ENCODE data around the gene WNT8A. TPM values are rescaled to one million over a fixed set of nuclear protein-coding genes. Genes with fewer than 3 reads are reported as not detected.

WNT8A gene
- total and polyA plus RNA-seq, 5 experiments from 2014 or later, result not detected

DNA sequence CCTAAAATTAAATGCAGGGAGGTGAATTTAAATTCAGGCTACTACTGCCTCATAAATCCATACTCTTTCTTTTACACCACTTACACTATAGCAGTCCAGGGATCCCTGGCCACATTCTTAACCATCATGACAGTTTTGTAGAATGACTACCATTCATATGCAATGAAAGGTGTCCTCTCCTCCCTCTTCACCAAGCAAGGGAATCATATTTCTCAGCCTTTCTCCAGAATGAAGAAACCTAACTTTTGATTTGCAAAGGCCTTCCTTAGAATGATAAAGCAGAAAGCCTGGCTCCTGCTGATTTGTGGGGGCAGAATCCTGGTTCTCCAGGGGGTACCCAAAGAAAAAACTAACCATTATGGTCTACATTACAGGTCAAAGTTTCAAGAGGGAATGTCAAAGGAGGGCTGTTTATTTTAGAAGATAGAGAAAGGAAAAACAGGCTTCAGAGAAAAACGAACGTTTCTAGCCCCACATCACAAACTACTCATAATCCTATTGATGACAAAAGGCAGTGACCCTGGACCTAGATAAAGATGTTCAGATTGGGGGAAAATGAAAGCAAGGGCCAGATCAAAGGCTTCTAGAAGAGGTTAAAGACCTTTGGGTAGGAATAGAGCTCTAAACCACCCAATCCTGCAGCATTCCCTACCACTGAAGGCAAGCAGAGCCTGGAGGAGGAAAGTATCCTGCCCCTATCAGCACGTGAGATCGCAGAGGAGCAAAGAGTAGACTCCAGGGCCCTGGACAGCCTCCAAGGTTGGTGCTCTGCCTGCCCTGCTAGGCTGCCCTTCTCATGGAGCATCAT, 11.5 kb downstream of the WNT8A start:
- Mint-ChIP-seq H3K4me1 (peaks cover 20 to 36% (median 28%) of the 10 kb centered on the region in 4 donors), H3K9me3 (peaks cover 0 to 1% (median 0%) of the 10 kb centered on the region in 9 donors), H3K36me3 (peaks cover 0 to 7% (median 0%) of the 10 kb centered on the region in 3 donors), H3K27ac (peak overlapping the region in 6 of 10 donors; percentile 7 to 80 (median 44)), H3K4me3 (no peak overlapping the region), H3K27me3 (peaks cover 6 to 13% (median 9%) of the 10 kb centered on the region in 5 donors)
- DNase-seq (no peak), ATAC-seq (no peak)
- POLR2A ChIA-PET, result interaction anchor here (0.5 kb wide), 1 partner anchor 14 kb away, joined by 3 read pairs; no protein-coding TSS in a partner anchor

DNA sequence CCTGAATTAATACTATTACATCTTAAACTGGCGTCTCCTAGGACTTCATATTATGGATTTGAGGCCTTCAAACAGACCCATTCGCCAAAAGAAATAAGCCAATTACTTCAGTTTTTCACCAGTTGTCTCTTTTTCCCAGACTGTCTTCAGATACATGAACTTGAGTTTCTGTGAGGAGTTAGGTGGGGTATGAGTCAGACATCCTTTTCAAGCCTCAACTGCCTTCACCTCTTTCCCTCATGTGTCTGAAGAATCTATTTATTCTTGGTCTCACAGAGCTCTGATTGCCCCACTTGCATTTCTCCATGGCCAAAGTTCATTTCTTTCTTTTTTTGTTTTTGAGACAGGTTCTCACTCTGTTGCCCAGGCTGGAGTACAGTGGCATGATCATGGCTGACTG, 12.5 kb downstream of the WNT8A start:
- H3K9me3 Mint-ChIP-seq, result peaks cover 0 to 1% (median 0%) of the 10 kb centered on the region in 9 donors
- H3K4me3 Mint-ChIP-seq, result no peak overlapping the region
- peaks cover 20 to 36% (median 28%) of the 10 kb centered on the region in 4 donors for H3K4me1 Mint-ChIP-seq
- peaks cover 6 to 17% (median 12%) of the 10 kb centered on the region in 5 donors for H3K27me3 Mint-ChIP-seq
- peak overlapping the region in 6 of 10 donors; percentile 6 to 73 (median 32) for H3K27ac Mint-ChIP-seq
- POLR2A ChIA-PET, result interaction anchor here (0.6 kb wide), 1 partner anchor 308 kb away, joined by 3 read pairs; no protein-coding TSS in a partner anchor
- H3K36me3 Mint-ChIP-seq, result peaks cover 0 to 7% (median 0%) of the 10 kb centered on the region in 3 donors
- no peak for DNase-seq
- peak in 1 of 2 donors; percentile 35 for ATAC-seq

DNA sequence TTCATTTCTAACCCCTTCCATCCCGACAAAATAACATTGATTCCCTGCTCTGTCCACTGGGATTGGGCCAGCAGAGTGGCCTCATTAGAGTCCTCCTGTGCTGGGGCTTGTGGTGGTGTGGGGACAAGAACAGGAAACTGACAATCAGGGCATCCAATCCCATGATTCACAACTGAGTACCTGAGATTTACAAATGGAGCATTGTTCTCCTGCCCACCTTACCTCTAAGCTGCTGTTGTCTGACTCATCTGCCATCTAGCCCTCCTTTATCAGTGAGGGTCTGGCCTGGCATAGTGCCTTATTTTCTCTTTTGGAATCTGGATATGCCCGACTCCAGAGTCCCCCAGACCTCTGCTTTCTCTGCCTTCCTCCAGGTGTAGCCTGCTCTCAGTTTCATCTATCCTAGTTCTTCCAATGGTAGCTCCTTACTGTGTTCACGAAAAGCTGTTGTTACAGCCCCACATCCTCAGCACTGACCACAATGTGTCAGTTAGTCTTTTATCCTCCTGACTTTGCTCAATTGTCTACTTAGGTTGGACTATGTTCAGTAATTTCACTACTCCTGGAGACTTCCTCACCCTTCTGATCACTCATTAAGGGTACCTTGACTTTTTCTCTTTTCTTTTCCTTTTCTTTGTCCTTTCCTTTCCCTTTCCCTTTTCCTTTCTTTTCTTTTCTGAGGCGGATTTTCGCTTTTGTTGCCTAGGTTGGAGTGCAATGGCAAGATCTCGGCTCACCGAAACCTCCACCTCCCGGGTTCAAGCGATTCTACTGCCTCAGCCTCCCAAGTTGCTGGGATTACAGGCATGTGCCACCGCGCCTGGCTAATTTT, 13.4 kb downstream of the WNT8A start:
- H3K27me3 Mint-ChIP-seq, result peaks cover 6 to 20% (median 12%) of the 10 kb centered on the region in 5 donors
- peaks cover 0 to 1% (median 0%) of the 10 kb centered on the region in 9 donors for H3K9me3 Mint-ChIP-seq
- peaks cover 20 to 35% (median 28%) of the 10 kb centered on the region in 4 donors for H3K4me1 Mint-ChIP-seq
- peak overlapping the region in 3 of 10 donors; percentile 53 to 81 (median 60) for H3K27ac Mint-ChIP-seq
- H3K36me3 Mint-ChIP-seq, result peaks cover 0 to 7% (median 0%) of the 10 kb centered on the region in 3 donors
- DNase-seq, result no peak
- ATAC-seq, result no peak
- peak overlapping the region in 1 of 10 donors; percentile 4 for H3K4me3 Mint-ChIP-seq
- POLR2A ChIA-PET, result no interaction called here

DNA sequence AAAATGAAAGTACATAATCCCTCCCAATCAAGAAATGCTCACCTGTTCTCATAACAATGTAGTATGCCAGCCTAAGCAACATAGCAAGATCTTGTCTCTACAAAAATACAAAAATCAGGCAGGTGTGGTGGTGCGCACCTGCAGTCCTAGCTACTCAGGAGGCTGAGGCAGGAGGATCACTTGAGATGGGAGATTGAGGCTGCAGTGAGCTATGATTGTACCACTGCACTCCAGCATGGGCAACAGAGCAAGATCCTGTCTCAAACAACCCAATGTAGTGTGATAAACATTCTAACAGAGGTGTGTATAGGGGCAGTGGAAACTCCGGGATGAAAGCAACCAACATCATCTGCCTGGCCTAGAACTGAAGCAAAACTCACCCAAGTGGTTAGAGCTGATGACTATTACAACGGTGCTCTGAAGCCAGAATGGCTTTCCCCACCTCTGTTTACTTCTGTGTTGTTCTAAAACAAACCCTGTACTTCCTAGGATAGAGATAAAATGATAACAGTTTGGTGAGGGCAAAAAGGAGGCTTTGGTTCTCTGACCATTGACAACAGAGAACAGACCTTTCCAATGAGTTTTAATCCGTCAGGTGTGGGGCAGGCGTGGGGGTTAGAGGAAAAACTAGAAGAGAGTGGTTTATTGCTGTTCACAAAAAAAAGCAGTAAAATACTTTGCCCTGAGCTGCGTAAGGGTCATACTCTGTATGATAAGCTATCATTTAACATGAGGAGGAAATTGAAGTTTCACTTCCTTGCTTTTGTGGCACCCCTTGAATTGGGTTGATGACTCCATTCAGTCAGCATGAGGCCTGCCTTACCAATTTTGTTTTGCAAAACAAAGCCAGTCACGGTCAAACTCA, 18.9 kb downstream of the WNT8A start:
- DNase-seq (no peak), ATAC-seq (no peak)
- POLR2A ChIA-PET, result no interaction called here
- H3K4me1 Mint-ChIP-seq, result peaks cover 0 to 7% (median 0%) of the 10 kb centered on the region in 4 donors
- peak overlapping the region in 1 of 10 donors; percentile 40 for H3K27ac Mint-ChIP-seq
- H3K4me3 Mint-ChIP-seq, result no peak overlapping the region
- H3K9me3 Mint-ChIP-seq, result no peaks in the 10 kb centered on the region
- H3K36me3 Mint-ChIP-seq, result peaks cover 0 to 7% (median 0%) of the 10 kb centered on the region in 3 donors
- peaks cover 6 to 16% (median 12%) of the 10 kb centered on the region in 5 donors for H3K27me3 Mint-ChIP-seq

DNA sequence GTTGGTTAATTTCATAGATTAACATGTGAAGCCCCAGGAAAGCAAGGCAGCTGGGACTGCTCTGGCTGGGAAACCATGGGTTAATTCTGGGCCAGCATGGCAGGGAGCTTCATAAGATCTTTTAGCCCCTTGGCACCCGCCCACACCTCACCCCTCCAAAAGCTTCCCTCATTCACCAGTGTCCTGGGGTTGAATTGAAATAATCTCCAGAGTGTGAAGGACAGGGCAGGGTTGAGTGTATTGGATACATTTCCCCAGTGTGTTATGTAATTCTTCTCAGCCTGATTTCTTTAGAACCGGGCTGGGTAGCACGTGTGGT, 19.4 kb downstream of the WNT8A start:
- POLR2A ChIA-PET, result no interaction called here
- H3K36me3 Mint-ChIP-seq, result peaks cover 0 to 7% (median 0%) of the 10 kb centered on the region in 3 donors
- H3K4me1 Mint-ChIP-seq, result peaks cover 0 to 7% (median 0%) of the 10 kb centered on the region in 4 donors
- H3K4me3 Mint-ChIP-seq, result no peak overlapping the region
- no peak overlapping the region for H3K27ac Mint-ChIP-seq
- no peaks in the 10 kb centered on the region for H3K9me3 Mint-ChIP-seq
- peaks cover 6 to 16% (median 10%) of the 10 kb centered on the region in 5 donors for H3K27me3 Mint-ChIP-seq
- DNase-seq (no peak), ATAC-seq (no peak)

DNA sequence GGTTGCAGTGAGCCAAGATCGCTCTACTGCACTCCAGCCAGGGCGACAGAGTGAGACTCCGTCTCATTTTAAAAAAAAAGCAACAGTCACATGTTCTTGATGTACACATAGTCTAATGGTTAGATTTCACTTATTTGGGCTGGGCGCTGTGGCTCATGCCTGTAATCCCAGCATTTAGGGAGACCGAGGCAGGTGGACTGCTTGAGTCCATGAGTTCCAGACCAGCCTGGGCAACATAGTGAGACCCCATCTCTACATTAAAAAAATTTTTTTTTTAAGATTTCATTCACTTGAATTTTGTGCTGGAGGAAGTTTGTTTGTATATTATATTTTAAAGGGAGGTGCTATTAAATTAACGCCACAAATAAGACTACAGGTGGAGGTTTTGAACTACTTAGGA, 21.9 kb downstream of the WNT8A start:
- DNase-seq (no peak), ATAC-seq (no peak)
- Mint-ChIP-seq H3K4me1 (peaks cover 0 to 7% (median under 1%) of the 10 kb centered on the region in 4 donors), H3K9me3 (no peaks in the 10 kb centered on the region), H3K27me3 (peaks cover 0 to 8% (median 3%) of the 10 kb centered on the region in 5 donors), H3K27ac (no peak overlapping the region), H3K36me3 (no peaks in the 10 kb centered on the region), H3K4me3 (no peak overlapping the region)
- POLR2A ChIA-PET, result no interaction called here

DNA sequence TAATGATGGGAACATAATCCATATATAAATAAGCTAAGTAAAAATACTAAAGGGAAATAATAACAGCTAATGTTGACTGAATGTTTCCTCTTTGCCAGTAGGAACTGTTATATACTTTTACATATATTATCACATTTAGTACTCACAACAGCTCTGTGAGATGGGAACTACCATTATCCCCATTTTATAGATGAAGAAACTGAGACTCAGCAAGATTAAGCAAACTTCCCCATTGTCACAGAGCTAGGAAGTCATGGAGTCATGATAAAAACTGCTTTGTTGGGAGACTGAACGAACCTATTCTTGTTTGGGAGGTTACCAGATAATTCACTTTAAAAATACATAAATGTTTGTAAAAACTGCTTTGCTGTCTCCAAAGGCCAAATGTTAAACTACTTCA, 23.4 kb downstream of the WNT8A start:
- POLR2A ChIA-PET, result no interaction called here
- H3K27me3 Mint-ChIP-seq, result peaks cover 0 to 1% (median 0%) of the 10 kb centered on the region in 5 donors
- no peak overlapping the region for H3K4me3 Mint-ChIP-seq
- no peaks in the 10 kb centered on the region for H3K36me3 Mint-ChIP-seq
- no peaks in the 10 kb centered on the region for H3K9me3 Mint-ChIP-seq
- no peak overlapping the region for H3K27ac Mint-ChIP-seq
- ATAC-seq (no peak), DNase-seq (no peak)
- peaks cover 0 to 7% (median under 1%) of the 10 kb centered on the region in 4 donors for H3K4me1 Mint-ChIP-seq

DNA sequence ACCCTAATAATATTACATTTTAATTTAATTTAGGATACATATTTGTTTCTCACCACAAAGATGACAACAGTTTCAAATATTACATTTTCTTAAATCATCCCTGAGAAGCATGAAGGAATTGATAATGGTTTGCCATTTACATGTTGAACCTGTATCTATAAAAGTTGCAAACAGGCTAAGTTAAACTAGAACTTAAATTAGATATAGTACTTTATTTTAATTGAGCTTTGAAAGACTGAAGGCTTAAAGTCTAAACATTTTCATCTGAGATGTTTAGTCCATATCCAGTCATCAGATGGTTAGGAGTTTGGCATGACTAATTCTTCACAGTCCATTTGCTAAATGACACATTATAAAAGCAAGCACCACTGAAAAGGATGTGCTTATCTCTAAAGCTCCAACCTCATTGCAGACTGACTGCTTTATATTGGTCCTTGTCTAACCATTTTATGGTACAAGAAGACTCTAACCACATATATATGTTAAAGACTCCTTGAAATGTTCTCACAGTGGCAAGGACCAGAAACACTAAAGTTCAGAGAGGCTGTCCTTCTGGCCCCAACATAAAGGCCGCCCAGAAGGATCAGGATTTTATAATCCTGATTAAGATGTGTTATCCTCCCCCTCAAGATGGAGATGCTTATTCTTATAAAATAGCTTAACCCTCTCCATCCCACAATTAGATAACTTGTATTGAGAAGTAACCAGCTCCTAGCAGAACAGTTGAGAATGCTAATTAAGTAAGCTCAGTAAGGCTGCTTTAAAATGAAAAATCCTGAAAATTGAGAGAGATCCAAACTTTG, 25.8 kb downstream of the WNT8A start:
- no peak overlapping the region for H3K27ac Mint-ChIP-seq
- POLR2A ChIA-PET, result no interaction called here
- H3K9me3 Mint-ChIP-seq, result no peaks in the 10 kb centered on the region
- no peaks in the 10 kb centered on the region for H3K36me3 Mint-ChIP-seq
- no peak overlapping the region for H3K4me3 Mint-ChIP-seq
- ATAC-seq (no peak), DNase-seq (no peak)
- peaks cover 0 to 1% (median 0%) of the 10 kb centered on the region in 4 donors for H3K4me1 Mint-ChIP-seq
- peaks cover 0 to 1% (median 0%) of the 10 kb centered on the region in 5 donors for H3K27me3 Mint-ChIP-seq

DNA sequence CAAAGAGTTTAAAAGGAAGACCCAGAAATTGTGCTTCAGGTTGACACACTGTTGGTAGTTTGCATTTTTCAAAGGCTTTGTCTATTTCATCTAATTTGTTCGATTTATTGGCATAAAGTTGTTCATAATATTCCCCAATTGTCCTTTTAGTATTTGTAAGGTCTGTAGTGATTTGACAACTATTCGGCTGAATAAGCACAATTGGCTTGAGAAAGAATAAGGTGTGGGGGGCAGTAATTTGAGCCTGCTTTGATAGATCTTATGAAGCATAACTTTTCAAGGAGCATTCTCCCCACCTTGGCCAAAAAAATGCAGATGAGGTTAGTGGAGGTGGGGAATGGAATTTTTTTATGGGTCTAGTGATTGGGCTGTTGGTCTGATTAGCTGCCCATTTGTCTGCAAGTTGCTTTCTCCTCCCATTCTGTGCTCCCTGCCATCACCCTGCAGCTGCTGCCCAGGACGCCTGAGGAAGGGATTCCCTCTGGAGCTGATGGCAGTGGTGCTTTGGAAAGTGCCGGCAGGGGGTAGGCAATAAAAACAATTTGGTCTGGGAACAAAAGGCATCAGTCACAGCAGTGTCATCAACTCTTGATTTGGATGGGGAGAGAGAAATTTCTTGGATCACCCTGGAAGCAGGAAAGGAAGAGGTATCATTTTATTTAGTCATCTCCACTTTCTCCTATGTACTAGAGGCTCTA, 26.6 kb downstream of the WNT8A start:
- no peak overlapping the region for H3K27ac Mint-ChIP-seq
- no peaks in the 10 kb centered on the region for H3K9me3 Mint-ChIP-seq
- ATAC-seq (no peak), DNase-seq (no peak)
- peaks cover 0 to 1% (median 0%) of the 10 kb centered on the region in 5 donors for H3K27me3 Mint-ChIP-seq
- no peak overlapping the region for H3K4me3 Mint-ChIP-seq
- no peaks in the 10 kb centered on the region for H3K36me3 Mint-ChIP-seq
- peaks cover 0 to 1% (median 0%) of the 10 kb centered on the region in 4 donors for H3K4me1 Mint-ChIP-seq
- POLR2A ChIA-PET, result no interaction called here

DNA sequence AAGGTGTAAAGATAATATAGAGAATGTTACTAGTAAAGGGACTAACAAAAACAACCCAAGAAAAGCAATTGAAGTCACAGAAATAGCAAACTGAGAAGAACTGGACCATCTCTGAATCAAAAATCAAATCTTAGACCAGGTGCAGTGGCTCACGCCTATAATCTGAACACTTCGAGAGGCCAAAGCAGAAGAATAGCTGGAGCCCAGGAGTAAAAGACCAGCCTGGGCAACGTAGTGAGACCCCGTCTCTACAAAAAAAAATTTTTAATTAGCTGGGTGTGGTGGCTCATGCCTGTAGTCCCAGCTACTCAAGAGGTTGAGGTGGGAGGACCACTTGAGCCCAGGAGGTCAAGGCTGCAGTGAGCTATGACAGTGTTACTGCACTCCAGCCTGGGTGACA, 27.3 kb downstream of the WNT8A start:
- H3K27ac Mint-ChIP-seq, result no peak overlapping the region

DNA sequence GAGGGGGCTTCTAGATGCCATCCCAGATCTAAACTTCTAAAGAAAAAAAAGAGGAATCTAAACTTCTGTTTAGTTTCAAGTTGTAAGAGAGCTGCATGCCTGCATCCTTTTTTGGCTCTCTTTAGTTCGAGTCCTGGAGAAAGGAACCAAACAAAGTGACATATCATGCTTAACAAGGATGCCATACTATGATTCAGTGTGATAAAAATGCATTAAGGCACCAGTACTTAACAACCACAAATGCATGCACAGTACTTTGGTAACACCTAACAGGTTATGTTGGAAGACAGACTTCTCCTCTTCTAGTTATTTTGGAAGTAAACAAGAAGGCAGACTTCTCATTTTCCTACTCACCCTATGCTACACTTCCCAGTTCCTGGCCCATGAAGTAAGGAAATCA, 28.1 kb downstream of the WNT8A start:
- ATAC-seq (no peak), DNase-seq (no peak)
- Mint-ChIP-seq H3K27ac (no peak overlapping the region), H3K27me3 (peaks cover 0 to 1% (median 0%) of the 10 kb centered on the region in 5 donors), H3K9me3 (no peaks in the 10 kb centered on the region), H3K4me1 (peaks cover 0 to 1% (median 0%) of the 10 kb centered on the region in 4 donors), H3K4me3 (no peak overlapping the region), H3K36me3 (no peaks in the 10 kb centered on the region)
- POLR2A ChIA-PET, result no interaction called here

More for the DNA sequence above, 27.3 kb downstream of the WNT8A start:
- DNase-seq (no peak), ATAC-seq (no peak)
- Mint-ChIP-seq H3K4me3 (no peak overlapping the region), H3K36me3 (no peaks in the 10 kb centered on the region), H3K27me3 (peaks cover 0 to 1% (median 0%) of the 10 kb centered on the region in 5 donors), H3K4me1 (peaks cover 0 to 1% (median 0%) of the 10 kb centered on the region in 4 donors), H3K9me3 (no peaks in the 10 kb centered on the region)
- POLR2A ChIA-PET, result no interaction called here

Data from naive thymus-derived CD8-positive, alpha-beta T cell (primary cell).